ENCODE measurements around the gene TMEM59. TPM values are rescaled to one million over a fixed set of nuclear protein-coding genes. Genes with fewer than 3 reads are reported as not detected.
"Not testable (repeated sequence)": the region's sequence is repeated elsewhere in the genome, so short reads cannot be mapped to it uniquely, and the experiment has no call there.

The TMEM59 gene
- total RNA-seq, 4 donors from 2014 or later = 231 to 408 (median 355) TPM

DNA sequence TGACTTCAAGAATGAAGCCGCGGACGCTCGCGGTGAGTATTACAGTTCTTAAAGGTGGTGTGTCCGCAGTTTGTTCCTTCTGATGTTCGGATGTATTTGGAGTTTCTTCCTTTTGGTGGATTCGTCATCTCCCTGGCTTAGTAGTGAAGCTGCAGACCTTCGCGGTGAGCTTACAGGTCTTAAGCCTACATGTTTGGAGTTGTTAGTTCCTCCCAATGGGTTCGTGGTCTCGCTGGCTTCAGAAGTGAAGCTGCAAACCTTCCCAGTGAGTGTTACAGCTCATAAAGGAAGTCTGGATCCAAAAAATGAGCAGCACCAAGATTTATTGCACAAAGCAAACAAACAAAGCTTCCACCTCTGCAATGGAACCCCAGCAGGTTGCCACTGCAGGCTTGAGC, 49.8 kb downstream of the TMEM59 start:
- TF ChIP-seq, protein P1, sequence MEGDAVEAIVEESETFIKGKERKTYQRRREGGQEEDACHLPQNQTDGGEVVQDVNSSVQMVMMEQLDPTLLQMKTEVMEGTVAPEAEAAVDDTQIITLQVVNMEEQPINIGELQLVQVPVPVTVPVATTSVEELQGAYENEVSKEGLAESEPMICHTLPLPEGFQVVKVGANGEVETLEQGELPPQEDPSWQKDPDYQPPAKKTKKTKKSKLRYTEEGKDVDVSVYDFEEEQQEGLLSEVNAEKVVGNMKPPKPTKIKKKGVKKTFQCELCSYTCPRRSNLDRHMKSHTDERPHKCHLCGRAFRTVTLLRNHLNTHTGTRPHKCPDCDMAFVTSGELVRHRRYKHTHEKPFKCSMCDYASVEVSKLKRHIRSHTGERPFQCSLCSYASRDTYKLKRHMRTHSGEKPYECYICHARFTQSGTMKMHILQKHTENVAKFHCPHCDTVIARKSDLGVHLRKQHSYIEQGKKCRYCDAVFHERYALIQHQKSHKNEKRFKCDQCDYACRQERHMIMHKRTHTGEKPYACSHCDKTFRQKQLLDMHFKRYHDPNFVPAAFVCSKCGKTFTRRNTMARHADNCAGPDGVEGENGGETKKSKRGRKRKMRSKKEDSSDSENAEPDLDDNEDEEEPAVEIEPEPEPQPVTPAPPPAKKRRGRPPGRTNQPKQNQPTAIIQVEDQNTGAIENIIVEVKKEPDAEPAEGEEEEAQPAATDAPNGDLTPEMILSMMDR (IDR thresholded peaks at IDR 0.05) = no peak
- no peak for ATAC-seq (ENCODE audit: low FRiP score)
- DNase-seq (ENCODE audit: low spot score) = no peak

- DNase-seq (ENCODE audit: low spot score) (no peak), ATAC-seq (ENCODE audit: low FRiP score) (no peak)
- TF ChIP-seq, protein P1 (IDR thresholded peaks at IDR 0.05) = no peak
Measured at GRCh38 chr1:54002544-54003248, 50.3 kb downstream of the TMEM59 start.

DNA sequence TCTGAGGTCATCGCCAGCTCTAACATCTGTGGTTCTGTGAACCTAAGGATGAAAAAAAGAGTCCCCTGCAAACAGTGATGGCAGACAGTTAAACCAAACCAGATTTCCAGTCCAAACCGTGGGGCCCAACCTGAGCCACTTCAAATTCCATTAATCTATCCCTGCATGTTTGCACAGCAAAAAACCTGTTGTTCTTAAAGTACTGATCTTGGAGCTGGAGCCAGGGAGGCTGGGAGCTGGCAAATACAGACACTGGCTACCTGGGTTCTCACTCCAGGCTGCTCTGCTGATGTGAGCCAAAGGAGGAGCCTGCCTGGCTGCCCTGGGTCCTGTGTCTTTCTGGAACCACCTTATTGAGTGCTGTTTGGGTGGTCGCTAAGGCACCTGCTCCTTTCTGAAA, 51.4 kb downstream of the TMEM59 start:
- TF ChIP-seq, protein P1 (IDR thresholded peaks at IDR 0.05) = no peak
- no peak for ATAC-seq (ENCODE audit: low FRiP score)

GRCh38 chr1:53999920-54000319, 53.1 kb downstream of the TMEM59 start:
- TF ChIP-seq, protein P1 (IDR thresholded peaks at IDR 0.05) = no peak
- no peak for ATAC-seq (ENCODE audit: low FRiP score)
- no peak for DNase-seq (ENCODE audit: low spot score)

More for the DNA sequence above, 51.4 kb downstream of the TMEM59 start:
- no peak for DNase-seq (ENCODE audit: low spot score)

- no peak for ATAC-seq (ENCODE audit: low FRiP score)
- no peak for DNase-seq (ENCODE audit: low spot score)
- TF ChIP-seq, protein P1 (IDR thresholded peaks at IDR 0.05) = no peak
Measured at GRCh38 chr1:53998223-53998622, 54.8 kb downstream of the TMEM59 start.

DNA sequence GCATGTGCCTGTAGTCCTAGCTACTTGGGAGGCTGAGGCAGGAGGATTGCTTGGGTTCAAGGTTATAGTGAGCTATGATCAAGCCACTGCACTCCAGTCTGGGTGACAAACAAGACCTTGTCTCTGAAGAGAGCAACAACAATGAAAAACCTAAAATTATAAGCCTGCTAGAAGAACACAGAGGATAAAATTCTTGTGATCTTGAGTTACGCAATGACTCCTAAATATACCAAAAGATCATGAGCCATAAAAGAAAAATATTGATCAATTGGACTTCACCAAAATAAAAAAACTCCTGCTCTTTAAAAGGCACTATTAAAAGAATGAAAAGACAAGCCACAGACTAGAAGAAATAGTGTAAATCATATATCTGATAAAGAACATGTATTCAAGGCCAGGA, 57.3 kb downstream of the TMEM59 start:
- no peak for ATAC-seq (ENCODE audit: low FRiP score)
- DNase-seq (ENCODE audit: low spot score) = no peak
- TF ChIP-seq, protein P1 (IDR thresholded peaks at IDR 0.05) = no peak

GRCh38 chr1:53994516-53994915, 58.5 kb downstream of the TMEM59 start:
- ATAC-seq (ENCODE audit: low FRiP score); DNase-seq (ENCODE audit: low spot score): not testable (repeated sequence)

Data from omental fat pad (tissue), 4 donors.